Stomach (tissue), 4 donors: ENCODE measurements around the gene POLA1.

Source experiments
- CTCF ChIP-seq, 7 experiments: fragments of 450-650 bp in 4 of 7; fragments of 200-600 bp in 3 of 7; sonication (generic) in 3 of 7; IDR thresholded peaks; one replicate each; pipeline ENCODE4 v1.5.1; 2016 to 2019; ENCODE audit warnings: antibody characterized with exemption in 7 of 7, control low read depth in 2 of 7, mild to moderate bottlenecking in 1 of 7
- EP300 ChIP-seq: sonication (generic); formaldehyde crosslinking; IDR thresholded peaks from one replicate; pipeline ENCODE4 v1.6.1; 2017; ENCODE audit warnings: antibody characterized with exemption
- POLR2A ChIP-seq, 4 donors: fragments of 450-650 bp; IDR thresholded peaks; one replicate each; pipeline ENCODE4 v1.6.1; 2016; ENCODE audit warnings: antibody characterized with exemption in 4 of 4, control low read depth in 2 of 4, mild to moderate bottlenecking in 1 of 4, moderate library complexity in 1 of 4
- POLR2AphosphoS5 ChIP-seq, 3 donors: sonication (generic); formaldehyde crosslinking; IDR thresholded peaks; one replicate each; pipeline ENCODE4 v1.6.1; 2016; ENCODE audit warnings: antibody characterized with exemption in 3 of 3

- TF ChIP-seq CTCF (IDR thresholded peaks at IDR 0.05) (no peak), POLR2A (IDR thresholded peaks at IDR 0.05) (no peak), POLR2AphosphoS5 (IDR thresholded peaks at IDR 0.05) (no peak), EP300 (no peak)
Observed at GRCh38 chrX:24748196-24748595, 54.5 kb downstream of the POLA1 start.
